ENCODE measurements around the gene FPR1.

FPR1 gene

DNA sequence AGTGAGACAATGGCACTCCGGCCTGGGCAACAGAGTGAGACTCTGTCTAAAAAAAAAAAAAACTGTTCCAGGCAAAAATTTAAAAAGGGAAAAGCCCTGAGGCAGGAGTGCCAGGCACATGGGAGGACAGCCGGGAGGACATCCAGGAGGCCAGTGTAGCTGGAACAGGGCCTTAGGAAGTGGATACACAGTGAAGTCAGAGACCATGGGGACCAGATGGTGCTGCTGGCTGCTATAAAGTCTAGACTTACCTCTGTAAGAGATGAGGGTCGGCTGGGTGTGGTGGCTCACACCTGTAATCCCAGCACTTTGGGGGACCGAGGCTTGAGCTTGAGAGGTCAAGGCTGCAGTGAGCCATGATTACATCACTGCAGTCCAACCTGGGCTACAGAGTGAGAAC, 42.9 kb downstream of the FPR1 start:
- TF ChIP-seq, protein P1, sequence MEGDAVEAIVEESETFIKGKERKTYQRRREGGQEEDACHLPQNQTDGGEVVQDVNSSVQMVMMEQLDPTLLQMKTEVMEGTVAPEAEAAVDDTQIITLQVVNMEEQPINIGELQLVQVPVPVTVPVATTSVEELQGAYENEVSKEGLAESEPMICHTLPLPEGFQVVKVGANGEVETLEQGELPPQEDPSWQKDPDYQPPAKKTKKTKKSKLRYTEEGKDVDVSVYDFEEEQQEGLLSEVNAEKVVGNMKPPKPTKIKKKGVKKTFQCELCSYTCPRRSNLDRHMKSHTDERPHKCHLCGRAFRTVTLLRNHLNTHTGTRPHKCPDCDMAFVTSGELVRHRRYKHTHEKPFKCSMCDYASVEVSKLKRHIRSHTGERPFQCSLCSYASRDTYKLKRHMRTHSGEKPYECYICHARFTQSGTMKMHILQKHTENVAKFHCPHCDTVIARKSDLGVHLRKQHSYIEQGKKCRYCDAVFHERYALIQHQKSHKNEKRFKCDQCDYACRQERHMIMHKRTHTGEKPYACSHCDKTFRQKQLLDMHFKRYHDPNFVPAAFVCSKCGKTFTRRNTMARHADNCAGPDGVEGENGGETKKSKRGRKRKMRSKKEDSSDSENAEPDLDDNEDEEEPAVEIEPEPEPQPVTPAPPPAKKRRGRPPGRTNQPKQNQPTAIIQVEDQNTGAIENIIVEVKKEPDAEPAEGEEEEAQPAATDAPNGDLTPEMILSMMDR (conservative IDR thresholded peaks at IDR 0.05; ENCODE audit: low read depth, low read length): no peak

DNA sequence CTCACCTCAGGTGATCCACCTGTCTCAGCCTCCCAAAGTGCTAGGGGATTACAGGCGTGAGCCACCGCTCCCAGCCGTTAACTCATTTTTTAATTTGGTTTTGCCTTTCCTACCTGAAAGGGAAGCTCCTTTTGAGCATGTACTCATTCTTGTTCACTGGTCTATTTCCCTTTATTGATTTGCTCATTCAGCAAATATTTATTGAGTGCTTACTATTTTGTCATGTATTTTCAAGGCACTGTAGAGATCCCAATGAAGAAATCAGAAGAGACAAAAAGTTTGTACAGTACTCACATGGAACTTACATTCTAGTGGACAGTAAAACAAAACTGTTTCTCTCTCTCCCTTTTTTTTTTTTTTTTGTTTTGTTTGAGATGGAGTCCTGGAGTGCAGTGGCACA, 44.8 kb downstream of the FPR1 start:
- TF ChIP-seq, protein P1 (conservative IDR thresholded peaks at IDR 0.05; ENCODE audit: low read depth, low read length): no peak
- DNase-seq (ENCODE audit: low read depth): no peak

More for the DNA sequence above, 42.9 kb downstream of the FPR1 start:
- no peak overlapping the region for H3K4me3 ChIP-seq (ENCODE audit: low read length)
- DNase-seq (ENCODE audit: low read depth): no peak

DNA sequence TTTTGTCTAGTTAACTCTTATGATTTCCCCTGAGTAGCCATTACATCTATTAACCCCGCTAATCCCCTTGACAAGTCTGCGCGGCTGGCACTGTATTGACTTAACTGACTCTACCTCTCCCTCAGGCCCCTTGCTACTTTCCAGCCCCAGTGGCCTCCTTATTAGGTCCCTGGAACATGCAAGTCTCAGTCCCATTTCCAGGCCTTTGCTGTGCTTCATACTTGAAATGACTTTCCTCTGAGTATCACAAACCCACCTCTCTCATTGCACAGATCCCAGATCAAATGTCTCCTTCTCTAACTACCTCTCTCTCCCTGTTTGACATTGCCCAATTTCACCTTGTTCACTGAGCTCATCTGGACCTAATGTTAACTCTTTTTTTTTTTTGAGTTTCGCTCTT, 45.4 kb downstream of the FPR1 start:
- TF ChIP-seq, protein P1 (conservative IDR thresholded peaks at IDR 0.05; ENCODE audit: low read depth, low read length): no peak
- DNase-seq (ENCODE audit: low read depth): no peak
- H3K4me3 ChIP-seq (ENCODE audit: low read length): no peak overlapping the region

More for the DNA sequence above, 44.8 kb downstream of the FPR1 start:
- H3K4me3 ChIP-seq (ENCODE audit: low read length): no peak overlapping the region

DNA sequence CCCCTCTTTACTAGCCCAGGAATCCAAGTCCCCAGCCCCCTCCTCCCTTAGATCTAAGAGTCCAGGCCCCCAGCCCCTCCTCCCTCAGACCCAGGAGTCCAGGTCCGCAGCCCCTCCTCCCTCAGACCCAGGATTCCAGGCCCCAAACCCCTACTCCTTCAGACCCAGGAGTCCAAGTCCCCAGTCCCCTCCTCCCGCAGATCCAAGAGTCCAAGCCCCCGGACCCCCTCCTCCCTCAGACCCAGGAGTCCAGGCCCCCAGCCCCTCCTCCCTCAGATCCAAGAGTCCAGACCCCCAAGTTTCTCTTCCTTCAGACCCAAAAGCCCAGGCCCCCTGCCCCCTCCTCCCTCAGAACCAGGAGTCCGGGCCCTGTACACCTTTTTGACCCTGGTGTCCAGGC, 47.1 kb downstream of the FPR1 start:
- TF ChIP-seq, protein P1 (conservative IDR thresholded peaks at IDR 0.05; ENCODE audit: low read depth, low read length): no peak
- no peak for DNase-seq (ENCODE audit: low read depth)
- H3K4me3 ChIP-seq (ENCODE audit: low read length): peak overlapping the region; percentile 71

DNA sequence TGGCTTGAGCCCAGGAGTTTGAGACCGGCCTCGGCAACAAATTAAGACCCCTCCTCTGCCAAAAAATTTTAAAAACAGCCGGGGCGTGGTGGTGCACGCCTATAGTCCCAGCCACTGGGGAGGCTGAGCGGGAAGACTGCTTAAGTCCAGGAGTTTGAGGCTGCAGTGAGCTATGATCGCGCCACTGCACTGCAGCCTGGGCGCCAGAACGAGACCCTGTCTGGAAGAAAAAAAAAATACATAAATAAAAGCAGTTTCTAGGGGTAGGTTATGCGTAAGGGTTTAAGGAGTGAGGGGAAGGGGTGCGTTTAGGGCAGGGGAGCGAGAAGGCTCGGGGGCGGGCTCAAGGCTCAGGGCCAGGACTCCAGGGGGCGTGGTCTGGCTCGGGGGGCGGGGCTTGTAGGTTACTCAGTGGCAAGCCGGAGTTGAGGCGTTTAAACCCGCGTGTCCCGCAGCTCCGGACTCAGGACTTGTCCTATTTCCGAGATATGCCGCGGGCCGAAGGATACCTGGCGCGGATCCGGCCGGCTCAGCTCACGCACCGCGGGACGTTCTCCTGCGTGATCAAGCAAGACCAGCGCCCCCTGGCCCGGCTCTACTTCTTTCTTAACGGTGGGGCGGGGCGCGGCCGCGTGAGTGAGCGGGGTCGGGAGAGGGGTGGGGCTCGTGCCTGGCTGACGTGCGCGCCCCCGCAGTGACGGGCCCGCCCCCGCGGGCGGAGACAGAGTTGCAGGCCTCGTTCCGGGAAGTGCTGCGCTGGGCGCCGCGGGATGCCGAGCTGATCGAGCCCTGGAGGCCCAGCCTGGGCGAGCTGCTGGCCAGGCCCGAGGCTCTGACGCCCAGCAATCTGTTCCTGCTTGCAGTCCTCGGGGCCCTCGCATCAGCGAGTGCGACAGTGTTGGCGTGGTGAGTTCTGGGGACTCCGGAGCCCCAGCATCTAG, 47.8 kb downstream of the FPR1 start:
- peak; percentile 74 for DNase-seq (ENCODE audit: low read depth)
- TF ChIP-seq, protein P1 (conservative IDR thresholded peaks at IDR 0.05; ENCODE audit: low read depth, low read length): peak; percentile 45
- H3K4me3 ChIP-seq (ENCODE audit: low read length): peak overlapping the region; percentile 71

DNA sequence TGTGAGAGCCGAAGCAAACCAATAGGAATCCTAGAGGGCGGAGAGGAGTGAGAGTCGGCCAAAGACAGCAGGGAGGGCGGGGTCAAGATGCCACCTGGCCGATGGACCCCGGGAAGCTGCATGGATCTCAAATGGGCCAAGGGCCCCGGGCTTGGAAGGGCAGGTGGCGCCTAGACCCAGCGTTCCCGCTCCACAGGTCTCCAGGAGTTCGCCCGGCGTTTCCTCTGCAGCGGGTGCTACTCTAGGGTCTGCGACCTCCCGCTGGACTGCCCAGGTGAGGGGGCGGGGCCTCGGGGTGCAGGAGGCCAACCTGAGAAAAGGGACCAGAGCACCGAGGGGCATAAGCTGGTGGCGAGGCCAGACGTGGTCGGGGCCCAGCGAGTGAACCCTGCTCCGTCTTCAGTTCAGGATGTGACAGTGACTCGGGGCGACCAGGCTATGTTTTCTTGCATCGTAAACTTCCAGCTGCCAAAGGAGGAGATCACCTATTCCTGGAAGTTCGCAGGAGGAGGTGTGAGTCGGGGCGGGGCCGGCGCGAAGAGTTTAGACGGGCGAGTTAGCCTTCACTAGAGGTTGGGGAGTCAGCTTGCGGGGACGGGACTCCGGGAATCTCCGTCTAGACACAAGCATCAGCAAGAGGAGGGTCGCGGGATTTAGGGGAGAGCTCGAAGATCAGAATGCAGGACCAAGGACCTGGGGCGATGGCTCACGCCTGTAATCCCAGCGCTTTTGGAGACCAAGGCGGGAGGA, 48.7 kb downstream of the FPR1 start:
- TF ChIP-seq, protein P1 (conservative IDR thresholded peaks at IDR 0.05; ENCODE audit: low read depth, low read length): no peak
- DNase-seq (ENCODE audit: low read depth): no peak
- H3K4me3 ChIP-seq (ENCODE audit: low read length): no peak overlapping the region
